SK-N-SH (cell line): Measurements from ENCODE around the gene MAX.

Source experiments
- CHD2 ChIP-seq: fragments of 150-350 bp; IDR thresholded peaks from 2 replicates; pipeline ENCODE4 v1.6.1; 2018; ENCODE audit warnings: low read length; ENCODE audit not compliant: partially characterized antibody
- CTCF ChIP-seq: fragments of 200-600 bp; sonication (generic); IDR thresholded peaks from 2 replicates; pipeline ENCODE4 v1.6.1; 2017; ENCODE audit warnings: antibody characterized with exemption, mild to moderate bottlenecking, moderate library complexity
- EP300 ChIP-seq, 2 experiments: IDR thresholded peaks; 2 replicates each; pipeline versions ENCODE4 v1.4.0 to v1.6.1; 2012; ENCODE audit warnings: borderline replicate concordance in 1 of 2, low read depth in 1 of 2, low read length in 1 of 2
- EZH2phosphoT487 ChIP-seq: fragments of 200-600 bp; sonication (generic); IDR thresholded peaks from 2 replicates; pipeline ENCODE4 v1.6.1; 2017; ENCODE audit warnings: low read depth, mixed run types, mild to moderate bottlenecking, antibody characterized with exemption, moderate library complexity, borderline replicate concordance
- FOXM1 ChIP-seq: IDR thresholded peaks from 2 replicates; pipeline ENCODE4 v1.4.0; 2012; ENCODE audit warnings: low read depth, mild to moderate bottlenecking
- MAX ChIP-seq: IDR thresholded peaks from 2 replicates; pipeline ENCODE4 v1.4.0; 2012; ENCODE audit warnings: low read depth
- RAD21 ChIP-seq: IDR thresholded peaks from 2 replicates; pipeline ENCODE4 v1.6.1; 2012; ENCODE audit warnings: mild to moderate bottlenecking, low read length
- RFX5 ChIP-seq: IDR thresholded peaks from 2 replicates; pipeline ENCODE4 v1.6.1; 2012; ENCODE audit warnings: mild to moderate bottlenecking, improper control_type of control experiment, low read length
- TAF1 ChIP-seq: IDR thresholded peaks from 2 replicates; pipeline ENCODE4 v1.6.1; 2012; ENCODE audit warnings: low read depth, mild to moderate bottlenecking, low read length, moderate library complexity, borderline replicate concordance
- TF ChIP-seq, protein P1 (sequence below): IDR thresholded peaks from 2 replicates; pipeline ENCODE4 v1.4.0; 2012; ENCODE audit warnings: low read depth, borderline replicate concordance

GRCh38 chr14:65142914-65143625, 40.8 kb upstream of the MAX start:
- TF ChIP-seq EZH2phosphoT487 (no peak), MAX (no peak), CTCF (no peak), EP300 (IDR thresholded peaks at IDR 0.05; ENCODE audit: borderline replicate concordance in 1 of 2, low read depth in 1 of 2, low read length in 1 of 2) (no peak), TAF1 (no peak), RFX5 (no peak), FOXM1 (no peak), RAD21 (no peak), CHD2 (no peak)
- TF ChIP-seq, protein P1, sequence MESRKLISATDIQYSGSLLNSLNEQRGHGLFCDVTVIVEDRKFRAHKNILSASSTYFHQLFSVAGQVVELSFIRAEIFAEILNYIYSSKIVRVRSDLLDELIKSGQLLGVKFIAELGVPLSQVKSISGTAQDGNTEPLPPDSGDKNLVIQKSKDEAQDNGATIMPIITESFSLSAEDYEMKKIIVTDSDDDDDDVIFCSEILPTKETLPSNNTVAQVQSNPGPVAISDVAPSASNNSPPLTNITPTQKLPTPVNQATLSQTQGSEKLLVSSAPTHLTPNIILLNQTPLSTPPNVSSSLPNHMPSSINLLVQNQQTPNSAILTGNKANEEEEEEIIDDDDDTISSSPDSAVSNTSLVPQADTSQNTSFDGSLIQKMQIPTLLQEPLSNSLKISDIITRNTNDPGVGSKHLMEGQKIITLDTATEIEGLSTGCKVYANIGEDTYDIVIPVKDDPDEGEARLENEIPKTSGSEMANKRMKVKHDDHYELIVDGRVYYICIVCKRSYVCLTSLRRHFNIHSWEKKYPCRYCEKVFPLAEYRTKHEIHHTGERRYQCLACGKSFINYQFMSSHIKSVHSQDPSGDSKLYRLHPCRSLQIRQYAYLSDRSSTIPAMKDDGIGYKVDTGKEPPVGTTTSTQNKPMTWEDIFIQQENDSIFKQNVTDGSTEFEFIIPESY, result no peak
